GM21390 (cell line): ENCODE measurements around the gene FAM161B.
"Not testable (repeated sequence)": the region's sequence is repeated elsewhere in the genome, so short reads cannot be mapped to it uniquely, and the experiment has no call there.

ENCODE experiments used
- ATAC-seq: cut with Tn5 transposase; IDR thresholded peaks from one replicate; pipeline ENCODE4 v1.9.1; 2021; ENCODE audit not compliant: unreplicated experiment

The FAM161B gene

GRCh38 chr14:73943083-73943482 is 6.8 kb downstream of the FAM161B start:
- no peak for ATAC-seq

DNA sequence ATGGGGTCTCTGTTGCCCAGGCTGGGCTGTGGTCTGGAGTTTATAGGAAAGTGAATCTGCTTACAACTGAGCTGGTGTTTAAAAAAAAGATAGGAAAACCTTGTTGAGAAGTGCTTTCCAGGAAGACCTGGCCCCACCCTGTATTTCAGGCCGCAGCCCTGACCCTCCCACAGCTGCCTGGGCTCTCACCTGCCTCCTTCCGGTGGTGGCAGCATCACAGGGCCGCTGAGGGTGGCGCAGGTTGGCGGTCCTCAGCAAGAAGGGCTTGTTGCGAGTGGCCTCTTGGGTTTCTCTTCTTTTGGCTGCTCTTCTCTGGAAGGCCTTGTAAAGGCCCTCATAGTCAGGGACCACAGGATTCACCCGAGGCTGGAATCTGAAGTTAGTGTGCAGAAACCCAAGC is 7.7 kb downstream of the FAM161B start:
- no peak for ATAC-seq

DNA sequence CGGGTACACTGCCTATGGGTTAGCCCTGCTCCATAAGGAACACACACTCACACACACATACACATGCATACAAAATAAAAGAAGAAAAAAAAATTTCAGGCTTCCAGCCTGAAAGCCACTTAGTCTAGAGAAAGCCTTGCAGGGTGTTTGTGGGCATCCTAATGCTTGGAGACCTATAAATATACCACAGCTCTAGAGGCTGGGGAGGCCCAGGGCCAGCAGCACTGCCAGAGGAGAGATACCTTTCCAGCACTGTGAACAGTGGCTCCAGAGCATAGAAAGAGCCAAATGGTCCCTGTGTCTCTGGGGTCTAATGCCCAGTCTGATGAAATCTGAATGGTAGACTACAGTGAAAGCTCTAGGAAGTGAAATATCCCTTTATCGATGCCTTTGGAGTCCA is 12.9 kb downstream of the FAM161B start:
- no peak for ATAC-seq

GRCh38 chr14:73936548-73936947 is 13.3 kb downstream of the FAM161B start:
- ATAC-seq = no peak

DNA sequence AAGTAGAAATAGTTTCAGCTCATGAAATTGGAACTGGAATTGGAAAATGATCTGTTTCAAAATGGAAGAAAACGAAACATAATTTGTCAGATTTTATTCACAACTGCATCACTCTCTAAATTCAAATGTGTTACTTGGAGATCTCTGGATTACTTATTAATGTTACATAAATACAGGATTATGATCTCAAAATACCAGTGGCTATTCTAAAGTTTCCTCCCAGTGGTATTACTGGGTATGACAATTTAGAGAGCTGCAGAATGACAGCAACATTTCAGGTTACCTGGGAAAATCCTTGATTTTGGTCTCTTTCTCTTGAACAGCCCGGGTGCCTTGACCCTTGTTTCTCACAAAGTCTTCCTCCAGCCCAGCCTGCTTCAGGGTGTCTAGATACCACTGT is 14.2 kb downstream of the FAM161B start:
- ATAC-seq = no peak

GRCh38 chr14:73924337-73924736 is 25.6 kb downstream of the FAM161B start:
- ATAC-seq = no peak

DNA sequence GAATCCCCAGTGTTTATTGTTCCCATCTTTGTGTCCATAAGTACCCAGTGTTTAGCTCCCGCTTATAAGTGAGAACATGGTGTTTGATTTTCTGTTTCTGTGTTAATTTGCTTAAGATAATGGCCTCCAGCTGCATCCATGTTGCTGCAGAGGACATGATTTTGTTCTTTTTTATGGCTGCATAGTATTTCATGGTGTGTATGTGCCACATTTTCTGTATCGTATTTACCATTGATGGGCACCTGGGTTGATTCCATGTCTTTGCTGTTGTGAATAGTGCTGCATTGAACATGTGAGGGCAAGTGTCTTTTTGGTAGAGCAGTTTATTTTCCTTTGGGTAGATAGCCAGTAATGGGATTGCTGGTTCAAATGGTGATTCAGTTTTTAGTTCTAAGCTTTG is 30.4 kb downstream of the FAM161B start:
- ATAC-seq = not testable (repeated sequence)

- ATAC-seq = no peak
These were observed 33.6 kb downstream of the FAM161B start for GRCh38 chr14:73916324-73916723.

- no peak for ATAC-seq
These were observed 36.6 kb downstream of the FAM161B start for GRCh38 chr14:73913256-73913655.

DNA sequence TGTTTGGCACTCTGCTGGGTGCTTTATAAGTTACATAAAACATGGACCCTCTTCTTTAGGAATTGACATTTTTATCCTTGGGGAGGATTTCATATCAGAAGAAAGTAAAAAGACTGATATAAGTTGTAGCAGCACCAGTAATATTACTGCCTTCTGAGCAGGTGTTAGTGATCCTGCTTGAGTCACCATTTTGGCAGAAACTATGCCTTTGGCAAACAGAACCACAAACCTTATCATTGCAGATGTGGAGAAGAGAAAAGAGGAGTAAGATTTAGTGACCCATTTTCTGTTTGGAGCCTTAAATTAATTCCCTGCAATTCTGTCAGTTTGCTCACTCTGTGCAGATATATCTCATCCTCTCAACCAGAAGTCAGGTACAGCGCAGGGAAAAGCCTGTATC is 40.2 kb downstream of the FAM161B start:
- no peak for ATAC-seq

GRCh38 chr14:73903028-73903427 is 46.9 kb downstream of the FAM161B start:
- ATAC-seq = no peak

- ATAC-seq = no peak
These were observed 53.4 kb downstream of the FAM161B start for GRCh38 chr14:73896521-73896920.

- ATAC-seq = no peak
These were observed 54.0 kb downstream of the FAM161B start for GRCh38 chr14:73895939-73896338.

DNA sequence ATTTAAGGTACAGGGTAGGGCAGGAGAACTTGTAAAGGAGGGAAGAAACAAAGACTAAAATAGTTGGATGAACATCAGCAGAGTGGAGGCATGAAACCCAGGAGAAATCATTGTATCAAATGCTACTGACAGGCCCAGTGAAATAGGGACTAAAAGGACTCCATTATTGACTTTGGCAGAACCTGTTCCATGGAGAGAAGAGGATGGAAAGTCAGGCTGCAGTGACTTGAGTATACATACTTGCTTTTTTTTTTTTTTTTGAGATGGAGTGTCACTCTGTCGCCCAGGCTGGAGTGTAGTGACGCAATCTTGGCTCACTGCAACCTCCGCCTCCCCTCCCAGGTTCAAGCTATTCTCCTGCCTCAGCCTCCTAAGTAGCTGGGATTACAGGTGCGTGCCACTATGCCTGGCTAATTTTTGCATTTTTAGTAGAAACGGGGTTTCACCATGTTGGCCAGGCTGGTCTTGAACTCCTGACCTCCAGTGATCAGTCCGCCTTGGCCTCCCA is 55.7 kb downstream of the FAM161B start:
- ATAC-seq = not testable (repeated sequence)

GRCh38 chr14:73889376-73889775 is 60.5 kb downstream of the FAM161B start:
- ATAC-seq = no peak

DNA sequence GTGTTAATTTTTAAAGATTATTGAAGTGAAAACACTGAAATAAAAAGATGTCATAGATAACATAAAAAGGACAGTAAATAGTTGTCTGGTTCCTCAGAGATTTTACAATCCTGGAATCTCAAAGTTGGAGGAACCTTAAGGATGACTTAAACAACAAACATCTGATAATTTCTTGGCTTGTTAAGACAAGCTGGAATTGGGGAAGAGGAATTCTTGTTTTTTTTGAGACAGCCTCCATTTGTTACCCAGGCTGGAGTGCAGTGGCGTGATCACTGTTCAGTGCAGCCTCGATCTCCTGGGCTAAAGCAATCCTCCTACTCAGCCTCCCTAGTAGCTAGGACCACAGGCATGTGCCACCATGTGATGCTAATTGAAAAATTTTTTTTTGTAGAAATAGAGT is 60.9 kb downstream of the FAM161B start:
- no peak for ATAC-seq

DNA sequence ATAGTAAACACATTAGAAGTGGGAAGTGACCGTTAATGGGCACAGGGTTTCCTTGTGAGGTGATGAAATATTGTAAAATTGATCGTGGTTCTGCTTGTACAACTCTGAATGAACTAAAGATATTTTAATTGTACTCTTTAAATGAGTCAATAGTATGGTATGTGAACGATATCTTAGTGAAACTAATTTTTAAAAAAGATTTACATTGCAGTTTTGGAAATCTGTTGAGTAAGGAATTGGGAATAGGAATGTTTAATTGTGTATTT is 61.5 kb downstream of the FAM161B start:
- ATAC-seq = no peak

GRCh38 chr14:73887694-73888459 is 62.0 kb downstream of the FAM161B start:
- ATAC-seq = no peak

DNA sequence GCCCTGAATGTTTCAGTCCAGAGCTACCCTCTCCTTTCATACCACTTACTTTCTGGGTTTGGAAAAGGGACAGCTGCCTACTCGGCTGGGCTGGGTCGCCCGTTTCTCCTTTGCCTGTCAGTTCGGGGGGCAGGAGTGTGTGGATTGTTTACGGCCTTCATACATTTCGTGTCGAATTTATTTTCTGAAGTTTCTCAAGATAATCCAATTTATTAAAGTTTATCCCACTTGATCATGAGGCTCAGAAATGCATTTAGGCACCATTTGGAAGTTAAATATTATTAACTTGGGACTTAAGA is 62.6 kb downstream of the FAM161B start:
- ATAC-seq = no peak

DNA sequence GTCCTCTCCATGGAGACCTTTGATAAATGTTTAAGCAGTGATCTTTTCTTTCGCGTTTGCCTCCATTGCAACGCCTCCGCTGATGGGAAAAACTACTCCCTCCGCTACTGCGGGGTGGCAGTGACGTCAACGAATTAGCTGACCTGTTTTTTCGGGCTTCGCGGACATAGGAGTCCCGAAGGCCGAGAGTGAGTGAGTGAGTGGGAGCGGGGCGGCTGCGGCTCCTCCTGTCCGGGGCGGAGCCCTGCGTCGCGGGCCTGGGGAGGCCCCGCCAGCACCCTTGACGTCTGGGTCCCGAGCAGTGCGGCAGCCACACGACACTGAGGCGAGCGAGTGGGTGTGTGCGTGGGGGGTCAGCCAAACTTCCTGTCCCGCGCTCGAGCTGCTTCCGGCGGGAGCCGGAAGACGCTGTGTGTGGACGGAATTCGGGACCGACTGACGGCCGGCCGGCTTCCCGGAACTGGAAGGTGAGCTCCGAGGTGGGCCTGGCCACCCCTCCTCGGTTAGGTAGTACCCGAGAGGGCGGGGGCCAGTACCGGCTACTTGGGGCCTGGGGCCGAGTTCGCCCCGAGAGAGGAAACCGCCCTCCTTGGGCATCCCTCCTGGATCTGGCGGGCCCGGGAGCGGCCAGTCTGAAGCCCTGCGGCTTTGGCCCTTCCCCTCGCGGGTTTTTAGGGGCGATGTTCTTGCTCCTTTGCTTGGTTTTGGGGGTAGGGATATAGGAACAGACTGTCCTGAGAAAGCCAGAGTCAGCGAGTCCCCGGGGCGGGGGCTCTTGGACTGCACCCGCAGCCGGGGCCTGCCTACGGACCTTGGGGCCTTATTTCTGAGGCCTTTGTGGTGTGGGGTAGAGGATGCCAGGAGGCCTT is 63.2 kb downstream of the FAM161B start, which contains the start of gene ZNF410:
Gene ZNF410, plus strand, starts transcription at position 411 of the 869 bp plus-strand sequence. CDS start 5,317 bp downstream, outside the sequence.
- peak; percentile 96 for ATAC-seq

- no peak for ATAC-seq
These were observed 65.3 kb downstream of the FAM161B start for GRCh38 chr14:73884438-73885190.
